GM06990 (cell line): Measurements from ENCODE around the gene PLCD3.

Source experiments
- DNase-seq: peaks from one replicate; pipeline ENCODE4 v3.0.0-alpha.2; 2011; ENCODE audit not compliant: insufficient read length; ENCODE audit errors: extremely low read depth
- H3K27me3 ChIP-seq: replicated peaks from 2 replicates; pipeline ENCODE4 v1.6.0; 2011; ENCODE audit warnings: low read length; ENCODE audit not compliant: control insufficient read depth, insufficient read depth
- H3K36me3 ChIP-seq: 2 replicates; pipeline ENCODE4 v1.5.1; 2011; ENCODE audit warnings: low read length; ENCODE audit not compliant: control insufficient read depth, insufficient read depth
- H3K4me3 ChIP-seq: replicated peaks from 2 replicates; pipeline ENCODE4 v1.5.1; 2011; ENCODE audit warnings: low read depth, mild to moderate bottlenecking, control low read depth, low read length
- CTCF ChIP-seq: IDR thresholded peaks from 2 replicates; pipeline ENCODE4 v1.5.1; 2011; ENCODE audit warnings: low read length, control low read depth, mild to moderate bottlenecking, inconsistent platforms; ENCODE audit not compliant: insufficient read depth, poor library complexity, severe bottlenecking

PLCD3 gene

DNA sequence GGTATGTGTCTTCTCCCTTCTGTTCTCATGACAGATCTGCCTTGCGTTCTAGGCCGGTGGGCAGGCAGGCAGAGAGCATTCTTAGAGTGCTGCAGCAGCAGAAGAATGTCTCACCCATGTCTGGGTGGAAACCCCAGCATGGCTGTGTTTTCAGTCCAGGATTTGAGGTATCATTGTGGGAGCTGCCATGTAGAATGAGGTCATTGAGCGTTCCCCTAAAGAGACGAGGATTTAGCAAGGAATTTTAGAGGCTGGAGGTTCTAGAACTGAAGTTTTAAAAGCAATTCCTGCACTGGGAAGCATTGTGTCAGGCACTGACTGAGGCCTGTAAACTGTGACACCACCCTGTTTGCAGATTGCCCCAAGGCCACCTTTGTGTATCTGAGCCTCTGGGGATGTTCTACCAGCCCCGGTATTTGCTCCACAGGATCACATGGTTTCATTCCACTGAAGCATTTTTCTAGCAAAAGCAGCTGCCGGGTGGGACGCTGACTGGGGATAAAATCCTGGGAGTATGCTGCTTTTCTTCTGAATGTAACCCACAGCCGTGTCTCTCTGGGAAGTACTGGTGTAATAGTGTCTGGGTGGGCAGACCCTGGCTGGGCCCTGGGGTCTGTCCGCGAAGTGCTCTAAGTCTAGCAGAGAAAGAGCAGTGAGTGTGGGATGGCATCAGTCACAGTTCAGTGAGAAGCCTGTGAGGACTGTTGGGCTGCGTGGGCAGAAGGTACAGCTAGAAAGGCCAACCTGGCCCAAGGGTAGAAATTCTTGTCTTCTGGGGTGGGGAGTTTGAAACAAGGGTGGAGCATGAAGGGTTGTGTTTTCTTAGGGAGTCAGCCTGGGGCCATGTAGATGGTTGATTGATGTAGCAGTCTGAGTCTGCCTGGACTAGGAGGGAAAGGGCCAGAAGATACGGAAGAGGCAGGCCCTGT, 30.2 kb downstream of the PLCD3 start:
- peaks cover 63% of the 10 kb centered on the region for H3K36me3 ChIP-seq
- no peak for DNase-seq
- no peak for TF ChIP-seq CTCF

GRCh38 chr17:45101546-45101882, 30.8 kb downstream of the PLCD3 start:
- TF ChIP-seq CTCF = no peak
- peaks cover 65% of the 10 kb centered on the region for H3K36me3 ChIP-seq
- H3K27me3 ChIP-seq = no peaks in the 10 kb centered on the region
- H3K4me3 ChIP-seq = no peak overlapping the region
- DNase-seq = no peak

More for the DNA sequence above, 30.2 kb downstream of the PLCD3 start:
- no peak overlapping the region for H3K4me3 ChIP-seq
- H3K27me3 ChIP-seq = no peaks in the 10 kb centered on the region

DNA sequence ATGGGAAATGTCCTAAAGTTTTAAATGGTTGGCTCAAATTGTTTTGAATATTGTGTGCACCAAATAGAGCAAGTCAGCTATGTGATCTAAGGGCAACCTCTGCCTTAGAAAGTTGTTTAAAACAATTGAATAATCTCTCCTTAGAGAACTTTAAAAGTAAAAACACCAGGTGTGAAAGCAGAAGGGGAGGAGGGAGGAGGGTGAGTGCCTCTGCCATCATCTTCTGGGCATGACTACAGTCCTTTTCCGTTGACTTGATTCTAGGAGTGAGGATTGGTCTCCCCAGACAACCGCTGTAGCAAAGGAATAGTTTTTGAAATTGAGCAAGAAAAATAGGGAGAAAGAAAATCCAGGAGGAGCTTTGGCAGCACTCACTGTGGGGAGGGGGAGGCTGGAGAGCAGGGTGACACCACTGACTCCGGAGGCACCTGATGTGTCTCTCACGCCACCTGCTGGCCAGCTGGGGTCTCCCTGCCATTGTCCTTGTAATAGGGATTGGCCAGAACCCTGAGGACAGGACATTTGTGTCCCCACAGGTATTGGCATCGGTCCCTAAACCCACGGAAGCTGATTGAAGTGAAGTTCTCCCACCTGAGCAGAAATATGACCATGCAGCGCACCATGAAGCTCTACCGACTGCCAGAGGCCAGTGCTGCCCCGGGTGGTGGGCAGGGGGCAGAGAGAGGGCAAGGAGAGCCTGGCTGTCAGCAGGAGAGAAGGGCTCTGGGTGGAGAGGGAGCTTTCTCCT, 33.3 kb downstream of the PLCD3 start:
- Histone ChIP-seq H3K36me3 (peaks cover 54% of the 10 kb centered on the region), H3K4me3 (no peak overlapping the region), H3K27me3 (no peaks in the 10 kb centered on the region)
- peak; percentile 40 for DNase-seq
- peak; percentile 94 for TF ChIP-seq CTCF

DNA sequence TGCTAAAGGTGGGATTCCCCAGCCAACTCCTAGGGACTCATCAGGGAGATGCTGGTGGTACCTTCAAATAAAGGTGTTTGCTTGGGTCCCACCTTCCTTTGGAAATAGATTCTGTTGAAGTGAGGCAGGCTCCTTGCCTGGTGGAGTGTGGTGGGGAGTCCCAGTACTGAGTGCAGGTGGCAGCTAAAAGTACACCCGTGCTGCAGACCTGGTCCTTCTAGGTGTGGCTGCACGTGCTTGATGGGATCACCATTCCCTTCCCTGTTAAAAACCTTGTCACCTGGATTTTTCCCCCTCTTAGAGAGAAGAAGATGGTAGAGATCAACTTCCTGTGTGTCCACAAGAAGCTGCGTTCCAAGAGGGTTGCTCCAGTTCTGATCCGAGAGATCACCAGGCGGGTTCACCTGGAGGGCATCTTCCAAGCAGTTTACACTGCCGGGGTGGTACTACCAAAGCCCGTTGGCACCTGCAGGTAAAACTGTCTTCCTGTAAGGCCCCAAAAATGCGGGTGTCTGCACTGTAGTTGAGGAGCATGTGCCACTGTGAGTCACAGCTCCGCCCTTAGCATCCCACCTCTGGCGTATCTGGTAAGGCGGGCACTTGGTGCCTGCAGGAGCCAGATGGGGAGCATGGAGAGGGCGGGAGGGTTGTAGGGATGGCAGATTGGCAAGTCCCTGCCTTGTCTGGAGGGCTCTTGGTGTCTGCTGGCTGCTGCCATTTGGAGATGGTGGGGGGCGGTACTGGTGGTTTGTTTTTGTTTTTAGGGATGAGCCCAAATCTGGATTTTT, 34.0 kb downstream of the PLCD3 start:
- DNase-seq = no peak
- no peak for TF ChIP-seq CTCF
- Histone ChIP-seq H3K4me3 (no peak overlapping the region), H3K27me3 (no peaks in the 10 kb centered on the region), H3K36me3 (peaks cover 50% of the 10 kb centered on the region)

GRCh38 chr17:45096926-45097325, 35.4 kb downstream of the PLCD3 start:
- Histone ChIP-seq H3K4me3 (no peak overlapping the region), H3K36me3 (peaks cover 48% of the 10 kb centered on the region), H3K27me3 (no peaks in the 10 kb centered on the region)
- TF ChIP-seq CTCF = no peak
- no peak for DNase-seq
